ENCODE results near the gene KIRREL3. TPM values are rescaled to one million over a fixed set of nuclear protein-coding genes. Genes with fewer than 3 reads are reported as not detected.

KIRREL3 gene
- total RNA-seq, 1 donor from 2014 or later: not detected

DNA sequence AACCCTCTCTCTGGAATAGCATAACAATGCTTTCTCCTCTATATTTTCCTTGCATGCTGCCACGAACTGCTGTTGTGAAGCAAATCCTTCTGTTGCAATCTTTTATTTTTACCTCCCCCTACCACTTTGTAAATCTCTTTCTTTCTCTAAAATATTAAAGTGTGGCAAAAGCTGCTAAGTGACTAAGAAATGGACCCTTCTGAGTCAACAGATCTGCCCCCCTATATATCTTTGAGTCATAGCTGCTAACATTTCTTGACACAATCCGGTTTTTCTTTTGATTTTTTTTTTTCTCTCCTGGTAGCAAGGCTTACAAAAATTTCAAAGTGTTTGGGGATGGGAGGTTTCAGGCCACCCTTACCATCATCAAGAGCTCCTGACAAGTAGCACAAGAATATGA is 39.0 kb upstream of the KIRREL3 start:
- no peak overlapping the region for H3K4me3 ChIP-seq
- no peaks in the 10 kb centered on the region for H3K9me3 ChIP-seq
- no peaks in the 10 kb centered on the region for H3K36me3 ChIP-seq
- TF ChIP-seq, protein P1, sequence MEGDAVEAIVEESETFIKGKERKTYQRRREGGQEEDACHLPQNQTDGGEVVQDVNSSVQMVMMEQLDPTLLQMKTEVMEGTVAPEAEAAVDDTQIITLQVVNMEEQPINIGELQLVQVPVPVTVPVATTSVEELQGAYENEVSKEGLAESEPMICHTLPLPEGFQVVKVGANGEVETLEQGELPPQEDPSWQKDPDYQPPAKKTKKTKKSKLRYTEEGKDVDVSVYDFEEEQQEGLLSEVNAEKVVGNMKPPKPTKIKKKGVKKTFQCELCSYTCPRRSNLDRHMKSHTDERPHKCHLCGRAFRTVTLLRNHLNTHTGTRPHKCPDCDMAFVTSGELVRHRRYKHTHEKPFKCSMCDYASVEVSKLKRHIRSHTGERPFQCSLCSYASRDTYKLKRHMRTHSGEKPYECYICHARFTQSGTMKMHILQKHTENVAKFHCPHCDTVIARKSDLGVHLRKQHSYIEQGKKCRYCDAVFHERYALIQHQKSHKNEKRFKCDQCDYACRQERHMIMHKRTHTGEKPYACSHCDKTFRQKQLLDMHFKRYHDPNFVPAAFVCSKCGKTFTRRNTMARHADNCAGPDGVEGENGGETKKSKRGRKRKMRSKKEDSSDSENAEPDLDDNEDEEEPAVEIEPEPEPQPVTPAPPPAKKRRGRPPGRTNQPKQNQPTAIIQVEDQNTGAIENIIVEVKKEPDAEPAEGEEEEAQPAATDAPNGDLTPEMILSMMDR (IDR thresholded peaks at IDR 0.05): no peak
- ATAC-seq: no peak
- no peak overlapping the region for H3K27ac ChIP-seq
- no peak for DNase-seq
- no peaks in the 10 kb centered on the region for H3K4me1 ChIP-seq
- H3K27me3 ChIP-seq: peaks cover 5% of the 10 kb centered on the region
- intact Hi-C loops (cut with DNase I): no loop called here

DNA sequence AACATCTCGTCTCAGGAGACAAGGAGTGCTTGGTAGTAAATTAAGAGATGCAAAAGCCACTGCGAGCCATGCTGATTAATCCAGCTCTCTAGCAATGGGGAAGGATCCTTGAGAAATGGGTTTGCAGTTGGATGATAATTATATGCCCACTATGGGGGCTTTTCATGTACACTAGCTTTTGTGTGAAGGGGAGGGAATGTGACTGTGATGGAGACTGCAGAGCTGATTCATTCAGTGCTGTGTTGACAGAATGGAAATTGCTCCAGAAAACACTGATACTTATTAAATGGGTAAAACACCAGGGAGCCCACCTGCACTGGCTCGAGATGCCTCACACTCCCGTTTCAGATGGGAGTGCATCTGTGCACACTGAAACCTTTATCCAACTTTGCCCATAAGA is 37.0 kb upstream of the KIRREL3 start:
- no peak for ATAC-seq
- no peak overlapping the region for H3K27ac ChIP-seq

DNA sequence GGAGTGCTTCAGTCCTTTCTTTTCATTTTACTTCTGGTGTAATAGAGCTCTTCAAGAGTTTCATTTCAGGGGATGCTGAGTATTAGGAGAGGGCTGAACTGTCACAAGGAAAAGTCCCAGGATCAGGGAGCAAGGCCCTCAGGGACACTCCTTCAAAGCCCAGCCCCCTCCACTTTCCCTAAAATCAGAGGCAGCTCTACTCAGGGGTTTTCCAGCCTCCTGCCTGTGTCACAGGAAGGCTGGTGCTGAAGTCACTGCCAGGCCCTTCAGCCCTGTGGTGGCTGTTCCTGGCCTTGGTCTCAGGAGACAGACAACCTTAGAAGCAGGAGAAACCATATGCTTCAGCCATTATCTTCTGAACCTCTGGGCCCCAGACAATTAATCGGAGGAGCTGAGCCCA is 36.4 kb upstream of the KIRREL3 start:
- H3K4me1 ChIP-seq: no peaks in the 10 kb centered on the region
- peaks cover 5% of the 10 kb centered on the region for H3K27me3 ChIP-seq
- H3K36me3 ChIP-seq: no peaks in the 10 kb centered on the region
- H3K27ac ChIP-seq: no peak overlapping the region
- ATAC-seq (no peak), DNase-seq (no peak)
- H3K4me3 ChIP-seq: no peak overlapping the region
- no peaks in the 10 kb centered on the region for H3K9me3 ChIP-seq
- TF ChIP-seq, protein P1 (IDR thresholded peaks at IDR 0.05): no peak
- intact Hi-C loops (cut with DNase I): no loop called here

More for the DNA sequence above, 37.0 kb upstream of the KIRREL3 start:
- Histone ChIP-seq H3K36me3 (no peaks in the 10 kb centered on the region), H3K4me1 (no peaks in the 10 kb centered on the region), H3K4me3 (no peak overlapping the region), H3K9me3 (no peaks in the 10 kb centered on the region), H3K27me3 (peaks cover 5% of the 10 kb centered on the region)
- DNase-seq: no peak
- intact Hi-C loops (cut with DNase I): no loop called here
- TF ChIP-seq, protein P1 (IDR thresholded peaks at IDR 0.05): no peak

DNA sequence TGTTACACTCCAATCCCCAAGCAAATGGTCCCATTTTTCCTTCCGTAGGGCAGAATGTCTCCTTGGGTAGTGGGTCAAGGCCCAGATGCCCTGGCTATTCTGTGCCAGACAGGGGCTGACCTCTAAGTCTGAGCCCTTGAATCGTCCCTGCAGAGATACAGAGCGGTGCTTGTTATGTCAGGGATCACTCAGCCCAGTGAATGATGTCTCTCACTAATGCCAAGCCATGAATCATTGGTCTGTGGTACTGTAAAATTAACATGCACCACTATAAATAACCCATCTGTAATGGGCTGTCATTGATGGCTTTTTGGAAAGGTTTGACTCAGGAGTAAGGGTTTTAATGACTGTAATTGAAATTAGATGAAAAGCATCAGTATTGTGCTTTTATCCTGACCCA is 35.3 kb upstream of the KIRREL3 start:
- intact Hi-C loops (cut with DNase I): no loop called here
- Histone ChIP-seq H3K27me3 (peaks cover 5% of the 10 kb centered on the region), H3K36me3 (no peaks in the 10 kb centered on the region), H3K4me3 (no peak overlapping the region), H3K4me1 (no peaks in the 10 kb centered on the region), H3K27ac (no peak overlapping the region), H3K9me3 (no peaks in the 10 kb centered on the region)
- TF ChIP-seq, protein P1 (IDR thresholded peaks at IDR 0.05): no peak
- DNase-seq: no peak
- ATAC-seq: no peak

DNA sequence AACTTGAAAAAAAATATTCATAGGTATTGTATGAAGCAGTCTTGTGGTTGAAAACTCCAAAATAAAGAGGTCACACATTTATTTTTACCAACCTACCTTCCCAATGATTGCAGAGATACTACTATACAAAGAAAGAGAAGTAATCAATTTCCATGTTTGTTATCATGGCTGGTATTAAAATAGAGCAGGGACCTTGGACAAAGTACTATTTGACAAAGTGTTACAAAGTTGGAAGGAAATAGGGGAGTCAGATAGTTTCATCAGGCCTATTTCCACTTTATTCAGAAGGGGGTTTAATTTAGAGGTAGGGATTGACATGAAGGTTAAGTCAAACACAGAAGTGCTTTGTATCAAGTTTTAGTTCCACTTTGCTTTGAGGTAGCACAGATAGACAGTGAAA is 34.4 kb upstream of the KIRREL3 start:
- TF ChIP-seq, protein P1 (IDR thresholded peaks at IDR 0.05): no peak
- no peak overlapping the region for H3K27ac ChIP-seq
- H3K4me1 ChIP-seq: no peaks in the 10 kb centered on the region
- no peaks in the 10 kb centered on the region for H3K9me3 ChIP-seq
- ATAC-seq (no peak), DNase-seq (no peak)
- H3K27me3 ChIP-seq: peaks cover 5% of the 10 kb centered on the region
- no peak overlapping the region for H3K4me3 ChIP-seq
- intact Hi-C loops (cut with DNase I): no loop called here
- no peaks in the 10 kb centered on the region for H3K36me3 ChIP-seq

DNA sequence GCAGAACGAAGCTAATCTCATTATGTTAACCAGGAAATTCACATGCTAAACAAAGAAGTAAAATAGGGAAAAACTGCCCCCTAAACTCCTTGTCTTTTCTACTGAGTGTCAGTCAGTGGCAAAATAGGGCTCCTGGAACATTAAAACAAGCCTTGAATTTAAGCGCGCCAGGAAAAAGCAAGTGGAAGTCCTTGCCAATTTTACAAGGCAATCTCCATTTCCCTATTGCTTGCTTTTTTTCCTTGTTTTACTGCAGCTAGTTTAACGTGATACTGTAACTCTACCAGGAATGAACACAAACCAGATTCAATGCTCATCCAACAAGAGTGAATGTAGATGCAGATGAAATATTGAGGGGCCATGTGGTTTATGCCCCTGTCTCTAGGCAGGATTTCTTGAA is 28.1 kb upstream of the KIRREL3 start:
- H3K4me1 ChIP-seq: no peaks in the 10 kb centered on the region
- H3K27me3 ChIP-seq: no peaks in the 10 kb centered on the region
- intact Hi-C loops (cut with DNase I): no loop called here
- H3K27ac ChIP-seq: no peak overlapping the region
- no peaks in the 10 kb centered on the region for H3K9me3 ChIP-seq
- TF ChIP-seq, protein P1 (IDR thresholded peaks at IDR 0.05): no peak
- ATAC-seq (no peak), DNase-seq (no peak)
- H3K4me3 ChIP-seq: no peak overlapping the region
- H3K36me3 ChIP-seq: no peaks in the 10 kb centered on the region
